OCI-LY3 (cell line): ENCODE results near the gene PTBP3.

Experiments used
- H2AFZ ChIP-seq: fragments of 200-600, 300-600 bp; shearing (Covaris generic); 2 replicates; pipeline ENCODE4 v1.6.0; 2014; ENCODE audit warnings: antibody characterized with exemption, low read depth, low read length
- H3K27ac ChIP-seq: fragments of 200-600, 300-600 bp; sonication (generic); 2 replicates; pipeline ENCODE4 v1.5.1; 2014; ENCODE audit warnings: mild to moderate bottlenecking, low read length, moderate library complexity, mixed read lengths
- H3K27me3 ChIP-seq: fragments of 200-600, 300-600 bp; sonication (generic); 2 replicates; pipeline ENCODE4 v1.6.1; 2014; ENCODE audit warnings: low read depth, low read length, mixed read lengths
- H3K36me3 ChIP-seq: fragments of 200-600, 300-600 bp; sonication (generic); replicated peaks from 2 replicates; pipeline ENCODE3; 2014; ENCODE audit warnings: low read depth, low read length, mixed read lengths
- H3K4me1 ChIP-seq: fragments of 300-600, 200-600 bp; sonication (generic); 2 replicates; pipeline ENCODE4 v1.6.1; 2014; ENCODE audit warnings: low read length, mixed read lengths
- H3K4me2 ChIP-seq: fragments of 200-600, 300-600 bp; sonication (generic); 2 replicates; pipeline ENCODE4 v1.6.1; 2014; ENCODE audit warnings: low read length, mixed read lengths
- H3K4me3 ChIP-seq: fragments of 300-600, 200-600 bp; sonication (generic); 2 replicates; pipeline ENCODE4 v1.5.1; 2014; ENCODE audit warnings: antibody characterized with exemption, mild to moderate bottlenecking, low read length, moderate library complexity
- H3K79me2 ChIP-seq: fragments of 300-600, 200-600 bp; shearing (Covaris generic); 2 replicates; pipeline ENCODE4 v1.6.1; 2014; ENCODE audit warnings: mild to moderate bottlenecking, low read length, mixed read lengths
- H3K9ac ChIP-seq: fragments of 300-600, 200-600 bp; shearing (Covaris generic); 2 replicates; pipeline ENCODE4 v1.6.0; 2014; ENCODE audit warnings: mild to moderate bottlenecking, low read length, moderate library complexity
- H3K9me3 ChIP-seq: fragments of 200-600, 300-600 bp; shearing (Covaris generic); 2 replicates; pipeline ENCODE4 v1.6.1; 2014; ENCODE audit warnings: low read length, mixed read lengths; ENCODE audit not compliant: insufficient read depth
- H4K20me1 ChIP-seq: fragments of 200-600, 300-600 bp; sonication (generic); 2 replicates; pipeline ENCODE4 v1.6.1; 2016; ENCODE audit warnings: low read length, mixed read lengths; ENCODE audit not compliant: insufficient read depth
- CTCF ChIP-seq: fragments of 200-600, 300-600 bp; sonication (generic); IDR thresholded peaks from 2 replicates; pipeline ENCODE4 v1.5.1; 2014; ENCODE audit warnings: antibody characterized with exemption, low read length, low read depth
- EZH2phosphoT487 ChIP-seq: fragments of 200-600 bp; shearing (Covaris generic); IDR thresholded peaks from 2 replicates; pipeline ENCODE4 v1.6.1; 2018; ENCODE audit warnings: antibody characterized with exemption, mixed run types, low read depth

PTBP3 gene

GRCh38 chr9:112326194-112326593, 7.2 kb downstream of the PTBP3 start:
- peaks cover 8% of the 10 kb centered on the region for H3K4me1 ChIP-seq
- H3K79me2 ChIP-seq: peaks cover 92% of the 10 kb centered on the region
- H3K9ac ChIP-seq: no peak overlapping the region
- no peaks in the 10 kb centered on the region for H3K9me3 ChIP-seq
- H3K27me3 ChIP-seq: no peaks in the 10 kb centered on the region
- H3K27ac ChIP-seq: no peak overlapping the region
- no peak overlapping the region for H3K4me3 ChIP-seq
- no peak for TF ChIP-seq CTCF
- no peak for TF ChIP-seq EZH2phosphoT487
- peaks cover 15% of the 10 kb centered on the region for H3K36me3 ChIP-seq
- H4K20me1 ChIP-seq: peaks cover 25% of the 10 kb centered on the region
- H3K4me2 ChIP-seq: no peak overlapping the region
- H2AFZ ChIP-seq: no peak overlapping the region

GRCh38 chr9:112325600-112325999, 7.8 kb downstream of the PTBP3 start:
- Histone ChIP-seq H4K20me1 (peaks cover 29% of the 10 kb centered on the region), H3K36me3 (peaks cover 15% of the 10 kb centered on the region), H3K9ac (no peak overlapping the region), H3K4me2 (no peak overlapping the region), H3K4me3 (no peak overlapping the region), H3K27ac (no peak overlapping the region), H3K79me2 (peaks cover 92% of the 10 kb centered on the region), H2AFZ (no peak overlapping the region), H3K9me3 (no peaks in the 10 kb centered on the region), H3K4me1 (peaks cover 2% of the 10 kb centered on the region), H3K27me3 (no peaks in the 10 kb centered on the region)
- no peak for TF ChIP-seq EZH2phosphoT487
- TF ChIP-seq CTCF: no peak

- H3K36me3 ChIP-seq: peaks cover 15% of the 10 kb centered on the region
These were observed 8.3 kb downstream of the PTBP3 start for GRCh38 chr9:112325127-112325526.

GRCh38 chr9:112323378-112323854, 10.0 kb downstream of the PTBP3 start:
- Histone ChIP-seq H3K27ac (no peak overlapping the region), H2AFZ (no peak overlapping the region), H3K4me2 (no peak overlapping the region), H3K36me3 (peaks cover 15% of the 10 kb centered on the region), H3K9ac (no peak overlapping the region), H3K79me2 (peaks cover 92% of the 10 kb centered on the region), H4K20me1 (peaks cover 31% of the 10 kb centered on the region), H3K27me3 (no peaks in the 10 kb centered on the region), H3K9me3 (no peaks in the 10 kb centered on the region), H3K4me1 (no peaks in the 10 kb centered on the region), H3K4me3 (no peak overlapping the region)
- no peak for TF ChIP-seq CTCF
- TF ChIP-seq EZH2phosphoT487: no peak

More at GRCh38 chr9:112325127-112325526, 8.3 kb downstream of the PTBP3 start:
- no peak overlapping the region for H3K27ac ChIP-seq
- H3K4me2 ChIP-seq: no peak overlapping the region
- no peak overlapping the region for H3K9ac ChIP-seq
- H3K79me2 ChIP-seq: peaks cover 91% of the 10 kb centered on the region
- peaks cover 31% of the 10 kb centered on the region for H4K20me1 ChIP-seq
- H3K9me3 ChIP-seq: no peaks in the 10 kb centered on the region
- no peak overlapping the region for H2AFZ ChIP-seq
- H3K27me3 ChIP-seq: no peaks in the 10 kb centered on the region
- TF ChIP-seq CTCF (no peak), EZH2phosphoT487 (no peak)
- H3K4me3 ChIP-seq: no peak overlapping the region
- no peaks in the 10 kb centered on the region for H3K4me1 ChIP-seq
